ENCODE data around the gene BSPRY.
"Not testable (repeated sequence)": the region's sequence is repeated elsewhere in the genome, so short reads cannot be mapped to it uniquely, and the experiment has no call there.

DNA sequence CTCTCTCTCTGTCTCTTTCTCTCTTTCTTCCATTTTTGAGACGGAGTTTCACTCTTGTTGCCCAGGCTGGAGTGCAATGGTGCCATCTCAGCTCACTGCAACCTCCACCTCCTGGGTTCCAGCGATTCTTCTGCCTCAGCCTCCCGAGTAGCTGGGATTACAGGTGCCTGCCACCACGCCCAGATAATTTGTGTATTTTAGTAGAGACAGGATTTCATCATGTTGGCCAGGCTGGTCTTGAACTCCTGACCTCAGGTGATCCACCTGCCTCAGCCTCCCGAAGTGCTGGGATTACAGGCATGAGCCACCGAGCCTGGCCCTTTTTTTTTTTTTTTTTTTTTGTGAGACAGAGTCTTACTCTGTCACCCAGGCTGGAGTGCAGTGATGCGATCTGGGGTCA is 32.1 kb downstream of the BSPRY start:
- TF ChIP-seq, protein P1, sequence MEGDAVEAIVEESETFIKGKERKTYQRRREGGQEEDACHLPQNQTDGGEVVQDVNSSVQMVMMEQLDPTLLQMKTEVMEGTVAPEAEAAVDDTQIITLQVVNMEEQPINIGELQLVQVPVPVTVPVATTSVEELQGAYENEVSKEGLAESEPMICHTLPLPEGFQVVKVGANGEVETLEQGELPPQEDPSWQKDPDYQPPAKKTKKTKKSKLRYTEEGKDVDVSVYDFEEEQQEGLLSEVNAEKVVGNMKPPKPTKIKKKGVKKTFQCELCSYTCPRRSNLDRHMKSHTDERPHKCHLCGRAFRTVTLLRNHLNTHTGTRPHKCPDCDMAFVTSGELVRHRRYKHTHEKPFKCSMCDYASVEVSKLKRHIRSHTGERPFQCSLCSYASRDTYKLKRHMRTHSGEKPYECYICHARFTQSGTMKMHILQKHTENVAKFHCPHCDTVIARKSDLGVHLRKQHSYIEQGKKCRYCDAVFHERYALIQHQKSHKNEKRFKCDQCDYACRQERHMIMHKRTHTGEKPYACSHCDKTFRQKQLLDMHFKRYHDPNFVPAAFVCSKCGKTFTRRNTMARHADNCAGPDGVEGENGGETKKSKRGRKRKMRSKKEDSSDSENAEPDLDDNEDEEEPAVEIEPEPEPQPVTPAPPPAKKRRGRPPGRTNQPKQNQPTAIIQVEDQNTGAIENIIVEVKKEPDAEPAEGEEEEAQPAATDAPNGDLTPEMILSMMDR (conservative IDR thresholded peaks at IDR 0.05; ENCODE audit: low read length) = not testable (repeated sequence)
- not testable (repeated sequence) for TF ChIP-seq EZH2phosphoT487 (IDR thresholded peaks at IDR 0.05; ENCODE audit: borderline replicate concordance)

Measured in Loucy (cell line).